NCI-H226 (cell line): Measurements from ENCODE around the gene NEDD4L.

ENCODE experiments used
- DNase-seq: peaks from one replicate; pipeline ENCODE4 v3.0.0-alpha.2; 2015

NEDD4L gene

GRCh38 chr18:58438958-58439300 is 394.9 kb downstream of the NEDD4L start:
- DNase-seq = no peak

GRCh38 chr18:58443671-58444070 is 399.6 kb downstream of the NEDD4L start:
- DNase-seq = no peak

- no peak for DNase-seq
These were observed 402.5 kb downstream of the NEDD4L start for GRCh38 chr18:58446391-58447060.

GRCh38 chr18:58447402-58448095 is 403.5 kb downstream of the NEDD4L start:
- DNase-seq = no peak

- DNase-seq = no peak
These were observed 405.4 kb downstream of the NEDD4L start for GRCh38 chr18:58449464-58449863.
